Dendritic cell treated with granulocyte-macrophage colony-stimulating factor and Interleukin-4, amounts not matched to agents 40 ng/mL and 50 ng/mL, for 4 days (primary cell): ENCODE results near the gene DENND5B.
"Not testable (repeated sequence)": the region's sequence is repeated elsewhere in the genome, so short reads cannot be mapped to it uniquely, and the experiment has no call there.

Source experiments
- H3K27ac Mint-ChIP-seq: one replicate; pipeline ENCODE4 v1.8.0; 2022; ENCODE audit warnings: mild to moderate bottlenecking, mixed read lengths
- H3K27me3 Mint-ChIP-seq: one replicate; pipeline ENCODE4 v1.8.0; 2022; ENCODE audit warnings: mild to moderate bottlenecking, mixed read lengths
- H3K36me3 Mint-ChIP-seq: one replicate; pipeline ENCODE4 v1.8.0; 2022; ENCODE audit warnings: low read depth, mixed read lengths
- H3K4me1 Mint-ChIP-seq: one replicate; pipeline ENCODE4 v1.8.0; 2022; ENCODE audit warnings: low read depth, mixed read lengths
- H3K4me3 Mint-ChIP-seq: one replicate; pipeline ENCODE4 v1.8.0; 2022; ENCODE audit warnings: mild to moderate bottlenecking, moderate library complexity, mixed read lengths
- H3K9me3 Mint-ChIP-seq: one replicate; pipeline ENCODE4 v1.8.0; 2022; ENCODE audit warnings: mixed read lengths
- intact Hi-C: fragments of 100-400 bp; cut with micrococcal nuclease; formaldehyde crosslinking; loops from one replicate; pipeline ENCODE4 v1.15.0; 2022

The DENND5B gene

GRCh38 chr12:31519511-31519910 lies 71.4 kb downstream of the DENND5B start:
- H3K9me3 Mint-ChIP-seq, result no peaks in the 10 kb centered on the region
- no peak overlapping the region for H3K27ac Mint-ChIP-seq
- peaks cover under 1% of the 10 kb centered on the region for H3K4me1 Mint-ChIP-seq
- intact Hi-C loops, result no loop called here
- no peaks in the 10 kb centered on the region for H3K36me3 Mint-ChIP-seq
- H3K27me3 Mint-ChIP-seq, result no peaks in the 10 kb centered on the region
- H3K4me3 Mint-ChIP-seq, result no peak overlapping the region

- Mint-ChIP-seq H3K4me1 (no peaks in the 10 kb centered on the region), H3K27me3 (no peaks in the 10 kb centered on the region), H3K9me3 (no peaks in the 10 kb centered on the region), H3K4me3 (no peak overlapping the region), H3K27ac (no peak overlapping the region), H3K36me3 (no peaks in the 10 kb centered on the region)
- intact Hi-C loops, result no loop called here
These were observed 72.2 kb downstream of the DENND5B start for GRCh38 chr12:31518680-31519227.

- Mint-ChIP-seq H3K36me3 (no peaks in the 10 kb centered on the region), H3K27me3 (no peaks in the 10 kb centered on the region), H3K27ac (no peak overlapping the region), H3K9me3 (no peaks in the 10 kb centered on the region), H3K4me3 (no peak overlapping the region), H3K4me1 (no peaks in the 10 kb centered on the region)
- intact Hi-C loops, result no loop called here
These were observed 72.9 kb downstream of the DENND5B start for GRCh38 chr12:31517994-31518393.

GRCh38 chr12:31516702-31517101 lies 74.2 kb downstream of the DENND5B start:
- Mint-ChIP-seq H3K27ac (no peak overlapping the region), H3K9me3 (no peaks in the 10 kb centered on the region), H3K36me3 (no peaks in the 10 kb centered on the region), H3K4me3 (no peak overlapping the region), H3K27me3 (no peaks in the 10 kb centered on the region), H3K4me1 (no peaks in the 10 kb centered on the region)
- intact Hi-C loops, result no loop called here

GRCh38 chr12:31514912-31515311 lies 76.0 kb downstream of the DENND5B start:
- H3K4me1 Mint-ChIP-seq, result no peaks in the 10 kb centered on the region
- H3K27ac Mint-ChIP-seq, result no peak overlapping the region
- intact Hi-C loops, result no loop called here
- no peaks in the 10 kb centered on the region for H3K9me3 Mint-ChIP-seq
- H3K36me3 Mint-ChIP-seq, result no peaks in the 10 kb centered on the region
- H3K27me3 Mint-ChIP-seq, result no peaks in the 10 kb centered on the region
- H3K4me3 Mint-ChIP-seq, result no peak overlapping the region

- no peak overlapping the region for H3K4me3 Mint-ChIP-seq
- peaks cover 4% of the 10 kb centered on the region for H3K9me3 Mint-ChIP-seq
- H3K36me3 Mint-ChIP-seq, result no peaks in the 10 kb centered on the region
- intact Hi-C loops, result no loop called here
- no peak overlapping the region for H3K27ac Mint-ChIP-seq
- no peaks in the 10 kb centered on the region for H3K4me1 Mint-ChIP-seq
- no peaks in the 10 kb centered on the region for H3K27me3 Mint-ChIP-seq
These were observed 80.9 kb downstream of the DENND5B start for GRCh38 chr12:31510034-31510433.

GRCh38 chr12:31508436-31509150 lies 82.3 kb downstream of the DENND5B start:
- Mint-ChIP-seq H3K9me3 (peaks cover 13% of the 10 kb centered on the region), H3K27ac (no peak overlapping the region), H3K36me3 (no peaks in the 10 kb centered on the region), H3K4me3 (no peak overlapping the region), H3K27me3 (no peaks in the 10 kb centered on the region), H3K4me1 (no peaks in the 10 kb centered on the region)
- intact Hi-C loops, result no loop called here

GRCh38 chr12:31507966-31508365 lies 83.0 kb downstream of the DENND5B start:
- intact Hi-C loops, result no loop called here
- no peaks in the 10 kb centered on the region for H3K36me3 Mint-ChIP-seq
- no peak overlapping the region for H3K4me3 Mint-ChIP-seq
- H3K27me3 Mint-ChIP-seq, result no peaks in the 10 kb centered on the region
- H3K9me3 Mint-ChIP-seq, result peaks cover 13% of the 10 kb centered on the region
- no peak overlapping the region for H3K27ac Mint-ChIP-seq
- H3K4me1 Mint-ChIP-seq, result no peaks in the 10 kb centered on the region

- H3K9me3 Mint-ChIP-seq, result peaks cover 13% of the 10 kb centered on the region
- no peaks in the 10 kb centered on the region for H3K4me1 Mint-ChIP-seq
These were observed 84.2 kb downstream of the DENND5B start for GRCh38 chr12:31506515-31507306.

GRCh38 chr12:31504625-31505222 lies 86.2 kb downstream of the DENND5B start:
- intact Hi-C loops, result no loop called here
- H3K27me3 Mint-ChIP-seq, result no peaks in the 10 kb centered on the region
- H3K36me3 Mint-ChIP-seq, result no peaks in the 10 kb centered on the region
- no peak overlapping the region for H3K27ac Mint-ChIP-seq
- H3K4me3 Mint-ChIP-seq, result no peak overlapping the region
- no peaks in the 10 kb centered on the region for H3K4me1 Mint-ChIP-seq
- peaks cover 13% of the 10 kb centered on the region for H3K9me3 Mint-ChIP-seq

More at GRCh38 chr12:31506515-31507306, 84.2 kb downstream of the DENND5B start:
- no peaks in the 10 kb centered on the region for H3K27me3 Mint-ChIP-seq
- H3K36me3 Mint-ChIP-seq, result no peaks in the 10 kb centered on the region
- no peak overlapping the region for H3K4me3 Mint-ChIP-seq
- H3K27ac Mint-ChIP-seq, result no peak overlapping the region
- intact Hi-C loops, result no loop called here

GRCh38 chr12:31501014-31501413 lies 89.9 kb downstream of the DENND5B start:
- H3K4me3 Mint-ChIP-seq, intact Hi-C loops, H3K36me3 Mint-ChIP-seq, H3K4me1 Mint-ChIP-seq, H3K27me3 Mint-ChIP-seq, H3K27ac Mint-ChIP-seq: not testable (repeated sequence)
- peaks cover 13% of the 10 kb centered on the region for H3K9me3 Mint-ChIP-seq

GRCh38 chr12:31499567-31499966 lies 91.4 kb downstream of the DENND5B start:
- Mint-ChIP-seq H3K27ac (no peak overlapping the region), H3K4me3 (no peak overlapping the region), H3K27me3 (no peaks in the 10 kb centered on the region), H3K36me3 (no peaks in the 10 kb centered on the region), H3K9me3 (peaks cover 4% of the 10 kb centered on the region), H3K4me1 (no peaks in the 10 kb centered on the region)
- intact Hi-C loops, result no loop called here

- no peak overlapping the region for H3K27ac Mint-ChIP-seq
- H3K9me3 Mint-ChIP-seq, result no peaks in the 10 kb centered on the region
- intact Hi-C loops, result no loop called here
- no peaks in the 10 kb centered on the region for H3K36me3 Mint-ChIP-seq
- no peaks in the 10 kb centered on the region for H3K4me1 Mint-ChIP-seq
- H3K4me3 Mint-ChIP-seq, result no peak overlapping the region
- H3K27me3 Mint-ChIP-seq, result no peaks in the 10 kb centered on the region
These were observed 92.5 kb downstream of the DENND5B start for GRCh38 chr12:31498424-31498823.

- H3K27ac Mint-ChIP-seq, result no peak overlapping the region
- H3K4me3 Mint-ChIP-seq, result no peak overlapping the region
- no peaks in the 10 kb centered on the region for H3K4me1 Mint-ChIP-seq
- no peaks in the 10 kb centered on the region for H3K36me3 Mint-ChIP-seq
- no peaks in the 10 kb centered on the region for H3K9me3 Mint-ChIP-seq
- H3K27me3 Mint-ChIP-seq, result no peaks in the 10 kb centered on the region
- intact Hi-C loops, result no loop called here
These were observed 94.7 kb downstream of the DENND5B start for GRCh38 chr12:31496257-31496656.
